CD1c-positive myeloid dendritic cell (primary cell): ENCODE measurements around the gene CTAGE1.
"Not testable (repeated sequence)": the region's sequence is repeated elsewhere in the genome, so short reads cannot be mapped to it uniquely, and the experiment has no call there.

ENCODE experiments used
- DNase-seq: peaks from one replicate; pipeline ENCODE4 v3.0.0-alpha.2; 2016; ENCODE audit errors: extremely low spot score

CTAGE1 gene

GRCh38 chr18:22434973-22435608 is 17.4 kb upstream of the CTAGE1 start:
- DNase-seq = no peak

DNA sequence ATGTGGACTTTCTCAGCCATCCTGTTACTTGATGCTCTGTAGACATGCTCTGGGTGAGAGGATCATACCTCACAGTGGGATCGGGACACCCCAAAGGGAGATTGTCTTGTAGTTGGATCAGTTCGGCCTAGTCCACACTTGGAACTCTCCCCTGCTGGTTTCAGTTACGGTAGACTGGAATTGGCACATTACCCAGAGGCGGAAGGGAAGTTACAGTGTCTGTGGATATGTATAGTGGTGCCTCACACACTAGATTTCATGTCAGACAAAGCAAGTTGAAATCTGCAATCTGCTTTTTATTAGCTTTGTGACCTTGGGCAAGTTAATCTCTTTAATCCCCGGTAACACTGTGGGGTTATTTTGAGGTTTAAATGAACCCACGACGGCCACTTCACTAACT is 16.2 kb upstream of the CTAGE1 start:
- no peak for DNase-seq

- DNase-seq = no peak
Observed at GRCh38 chr18:22432657-22433137, 15.0 kb upstream of the CTAGE1 start.

DNA sequence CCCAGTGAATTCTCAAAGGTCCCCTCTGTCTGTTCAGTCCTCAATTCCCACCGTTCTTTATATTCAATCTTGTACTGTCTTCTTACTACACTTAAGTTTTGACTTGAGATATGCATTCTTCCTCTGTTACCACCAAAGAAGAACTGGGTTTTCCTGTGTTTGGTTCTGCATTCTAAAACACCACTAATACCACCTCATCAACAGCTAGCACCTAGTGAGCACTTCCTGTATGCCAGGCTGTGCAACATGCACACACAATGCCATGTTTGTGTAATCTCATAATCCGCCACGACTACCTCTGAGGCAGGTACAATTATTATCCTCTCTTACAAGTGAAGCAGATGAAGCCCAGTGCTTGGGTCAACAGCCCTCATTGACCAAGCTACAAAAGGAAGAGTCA is 11.8 kb upstream of the CTAGE1 start:
- no peak for DNase-seq

DNA sequence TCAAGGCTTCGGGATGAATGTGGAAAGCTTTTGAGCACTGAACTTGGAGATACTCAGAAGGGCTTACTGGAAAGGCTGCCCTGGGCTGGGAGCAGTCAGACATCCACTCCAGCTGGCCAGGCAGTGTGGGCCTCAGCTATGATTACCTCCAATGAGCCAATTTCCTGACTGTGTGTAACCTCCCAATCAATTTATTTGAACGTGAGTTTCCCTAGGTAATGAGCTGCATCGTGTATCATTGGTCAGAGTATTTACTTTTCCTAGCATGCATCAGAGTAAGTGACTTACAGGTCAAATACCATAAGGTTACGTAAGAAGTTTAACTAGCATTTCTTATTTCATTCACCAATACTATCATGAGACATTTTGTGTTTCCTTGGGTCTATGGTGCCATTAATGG is 11.0 kb upstream of the CTAGE1 start:
- no peak for DNase-seq

- DNase-seq = no peak
Observed at GRCh38 chr18:22427822-22428549, 10.3 kb upstream of the CTAGE1 start.

GRCh38 chr18:22424565-22424963 is 6.8 kb upstream of the CTAGE1 start:
- no peak for DNase-seq

DNA sequence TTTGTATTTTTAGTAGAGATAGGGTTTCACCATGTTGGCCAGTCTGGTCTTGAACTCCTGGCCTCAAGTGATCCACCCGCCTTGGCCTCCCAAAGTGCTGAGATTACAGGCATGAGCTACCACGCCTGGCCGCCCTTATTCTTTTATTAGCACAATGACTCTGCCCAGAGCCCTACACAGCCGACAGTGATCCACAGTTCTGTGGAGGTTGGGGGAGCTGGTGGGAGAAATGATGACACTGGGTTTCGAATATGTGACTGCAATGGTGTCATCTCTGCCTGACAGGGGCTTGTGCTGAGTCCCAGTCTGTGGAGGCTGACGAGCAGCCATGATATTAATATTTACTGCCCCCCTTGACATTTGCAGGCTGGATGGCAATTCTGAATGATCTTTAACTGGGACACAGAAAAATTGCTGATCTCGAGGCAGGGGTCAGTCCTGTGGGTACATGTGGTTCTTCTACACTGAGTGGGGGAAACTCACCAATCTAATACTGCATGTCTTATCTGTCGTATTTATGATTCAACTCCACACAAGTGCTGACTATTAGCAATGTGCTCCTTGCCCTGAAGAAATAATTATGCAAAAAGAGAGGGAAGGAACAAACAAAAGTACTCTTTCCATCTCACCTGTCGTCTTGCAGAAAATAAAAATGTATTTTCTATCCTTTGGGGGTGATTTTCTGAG is 6.3 kb upstream of the CTAGE1 start:
- DNase-seq = no peak

GRCh38 chr18:22422909-22423548 is 5.3 kb upstream of the CTAGE1 start:
- DNase-seq = no peak

- no peak for DNase-seq
Observed at GRCh38 chr18:22420652-22421051, 2.9 kb upstream of the CTAGE1 start.

DNA sequence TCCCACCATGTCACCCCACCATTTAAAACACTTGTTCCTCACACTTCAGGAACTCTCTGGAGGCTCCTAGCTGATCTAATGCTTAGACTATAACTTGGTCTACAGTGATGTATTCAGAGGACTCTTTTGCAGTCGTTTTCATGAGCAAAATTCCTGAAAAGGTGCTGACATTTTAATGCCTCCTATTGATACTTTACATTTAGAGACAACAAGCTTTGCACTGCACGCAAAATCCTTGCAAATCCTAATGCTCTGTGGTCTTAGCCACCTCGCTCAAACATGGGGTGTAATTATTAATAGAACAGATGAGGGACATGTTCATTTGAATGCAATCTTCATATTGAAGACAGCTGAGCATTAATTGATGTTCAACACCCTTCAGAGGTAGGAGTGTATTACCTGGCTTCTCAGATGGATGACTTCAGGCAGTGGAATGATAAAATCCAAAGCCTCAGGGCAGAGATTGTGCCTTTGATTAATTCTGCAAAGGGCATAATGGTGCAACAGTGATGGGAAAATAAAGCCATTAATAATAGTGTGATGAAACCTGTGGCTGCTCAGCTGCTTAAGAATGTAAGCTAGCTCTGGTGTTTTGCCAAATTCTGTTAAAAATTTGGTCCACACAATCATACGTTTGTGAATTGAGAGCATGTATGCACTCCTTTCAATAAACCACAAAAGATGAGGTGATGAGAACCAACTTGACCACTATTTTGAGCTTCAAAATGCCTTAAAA is 5.4 kb downstream of the CTAGE1 start:
- no peak for DNase-seq

GRCh38 chr18:22411446-22411845 is 6.3 kb downstream of the CTAGE1 start:
- DNase-seq = no peak

GRCh38 chr18:22410126-22410525 is 7.6 kb downstream of the CTAGE1 start:
- DNase-seq = no peak

DNA sequence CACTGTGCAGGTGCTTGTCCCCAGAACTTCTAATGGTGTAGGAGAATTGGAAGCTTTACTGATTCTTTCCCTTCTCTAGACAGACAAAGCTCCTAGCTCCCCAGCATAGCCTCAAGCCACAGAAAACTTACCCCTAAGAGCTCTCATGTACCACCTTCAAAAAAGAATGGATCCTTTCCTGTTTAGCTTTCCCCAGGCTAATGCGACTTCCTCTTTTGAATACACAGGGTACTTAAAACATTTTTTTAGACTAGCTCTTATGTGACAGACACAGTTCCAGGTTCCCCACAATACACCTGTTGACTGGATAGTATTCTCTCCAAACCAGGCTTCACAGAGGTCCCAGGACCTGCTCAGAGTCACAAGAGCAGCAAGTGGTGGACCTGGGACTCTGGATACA is 8.3 kb downstream of the CTAGE1 start:
- DNase-seq = no peak

DNA sequence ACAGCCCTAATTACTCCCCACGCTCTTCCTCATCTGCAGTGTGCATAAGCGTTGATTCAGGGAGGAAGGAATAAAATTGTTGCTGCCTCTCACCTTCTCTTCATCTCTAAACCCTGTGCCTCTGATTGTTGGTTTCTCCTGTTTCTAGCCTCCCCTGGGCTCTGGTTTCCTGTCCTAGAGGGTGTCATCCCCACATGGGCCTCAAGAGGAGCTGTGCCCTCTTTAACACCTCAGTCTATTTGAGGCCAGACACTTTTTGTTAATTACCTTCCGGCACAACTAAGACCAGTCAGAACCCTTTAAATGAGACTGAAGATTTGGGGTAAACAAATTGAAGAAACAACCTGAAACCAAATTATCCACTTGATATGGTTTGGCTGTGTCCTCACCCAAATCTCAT is 9.7 kb downstream of the CTAGE1 start:
- no peak for DNase-seq

- DNase-seq = no peak
Observed at GRCh38 chr18:22405142-22405541, 12.6 kb downstream of the CTAGE1 start.

DNA sequence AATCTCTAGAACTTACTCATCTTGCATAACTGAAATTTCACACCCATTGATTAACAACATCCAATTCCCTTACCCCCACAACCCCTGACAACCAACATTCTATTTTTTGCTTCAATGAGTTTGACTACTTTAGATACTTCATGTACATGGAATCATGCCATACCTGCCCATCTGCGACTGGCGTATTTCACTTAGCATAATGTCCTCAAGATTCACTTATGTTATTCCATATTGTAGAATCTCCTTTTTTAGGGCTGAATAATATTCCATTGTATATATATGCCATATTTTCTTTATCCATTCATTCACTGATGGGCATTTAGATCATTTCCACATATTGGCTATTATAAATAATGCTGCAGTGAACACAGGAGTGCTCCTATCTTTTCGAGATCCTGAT is 13.8 kb downstream of the CTAGE1 start:
- DNase-seq = no peak

- no peak for DNase-seq
Observed at GRCh38 chr18:22399949-22400348, 17.8 kb downstream of the CTAGE1 start.

DNA sequence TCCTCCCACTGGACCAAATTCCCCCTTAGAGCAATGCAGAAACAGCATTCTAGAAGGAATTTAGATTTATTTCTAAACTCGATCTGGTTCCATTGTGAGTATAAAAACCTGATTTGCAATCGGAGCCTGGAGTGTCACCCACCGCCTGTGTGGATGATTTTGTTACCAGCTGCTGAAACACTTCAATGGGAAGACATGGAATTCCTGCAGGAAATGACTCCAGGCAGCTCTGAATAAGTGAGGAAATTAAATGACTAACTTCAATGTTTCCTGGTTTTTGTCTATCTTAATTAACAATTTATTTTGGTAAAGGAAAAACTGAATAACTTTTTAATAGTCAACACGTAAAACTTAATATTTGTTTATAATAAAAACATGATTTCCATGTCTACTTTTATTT is 19.3 kb downstream of the CTAGE1 start:
- DNase-seq = no peak

GRCh38 chr18:22394428-22394827 is 23.3 kb downstream of the CTAGE1 start:
- DNase-seq = no peak

DNA sequence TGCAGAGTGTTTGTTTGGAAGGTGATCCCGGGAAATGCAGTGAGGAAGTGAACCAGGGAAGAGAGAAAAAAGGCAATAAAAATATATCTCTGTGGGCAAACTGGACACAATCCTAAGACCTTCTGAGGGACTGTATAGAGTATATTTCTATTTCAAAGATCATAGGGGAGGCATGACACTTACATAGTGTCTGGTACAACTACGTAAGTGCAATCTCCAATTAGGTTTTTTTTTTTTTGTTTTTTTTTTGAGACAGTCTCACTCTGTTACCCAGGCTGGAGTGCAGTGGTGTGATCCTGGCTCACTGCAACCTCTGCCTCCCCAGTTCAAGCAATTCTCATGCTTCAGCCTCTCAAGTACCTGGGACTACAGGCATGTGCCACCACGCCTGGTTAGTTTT is 24.6 kb downstream of the CTAGE1 start:
- DNase-seq = not testable (repeated sequence)
